ENCODE data around the gene TUBAL3. TPM values are rescaled to one million over a fixed set of nuclear protein-coding genes. Genes with fewer than 3 reads are reported as not detected.

TUBAL3 gene
- total RNA-seq, 1 experiment from 2014 or later, result not detected

GRCh38 chr10:5349362-5349761 is 55.3 kb downstream of the TUBAL3 start:
- intact Hi-C loops (cut with micrococcal nuclease; ENCODE audit: unreplicated experiment) (no loop called here), in situ Hi-C loops (cut with HindIII; ENCODE audit: low pct_unique_long_range_greater_than_20kb, low sequenced_read_pairs) (no loop called here)
- TF ChIP-seq CTCF (IDR thresholded peaks at IDR 0.05) (no peak), REST (IDR thresholded peaks at IDR 0.05; ENCODE audit: insufficient read depth in 1 of 2, low read depth in 2 of 2, low read length in 1 of 2) (no peak), SIN3A (IDR thresholded peaks at IDR 0.05; ENCODE audit: borderline replicate concordance, insufficient read depth, low read depth, low read length) (no peak), TCF7L2 (IDR thresholded peaks at IDR 0.05; ENCODE audit: low read depth, low read length) (no peak), POLR2AphosphoS5 (IDR thresholded peaks at IDR 0.05; ENCODE audit: low read depth, low read length) (no peak)
- ChIA-PET CTCF (no interaction called here), POLR2A (no interaction called here)
- H3K27ac ChIP-seq (ENCODE audit: low read length), result no peak overlapping the region
- H3K4me1 ChIP-seq (ENCODE audit: control insufficient read depth, insufficient read depth, low read length), result no peaks in the 10 kb centered on the region
- no peaks in the 10 kb centered on the region for H3K9me3 ChIP-seq (ENCODE audit: control insufficient read depth, insufficient read depth, low read depth, low read length)
- no peaks in the 10 kb centered on the region for H3K36me3 ChIP-seq (ENCODE audit: control insufficient read depth, insufficient read depth, low read length)
- no peak for DNase-seq (ENCODE audit: low read depth, low spot score)
- no TSS peak for BruUV-seq (replicated peaks)
- no peak overlapping the region for H3K4me3 ChIP-seq (ENCODE audit: low read depth in 2 of 2, low read length in 2 of 2)
- ATAC-seq, result no peak
- H3K27me3 ChIP-seq (ENCODE audit: control insufficient read depth, insufficient read depth, low read length), result no peaks in the 10 kb centered on the region; the same call in 1 of the 2 replicates

- H3K27me3 ChIP-seq (ENCODE audit: control insufficient read depth, insufficient read depth, low read length), result no peaks in the 10 kb centered on the region; the same call in none of the 2 replicates
- TF ChIP-seq SIN3A (IDR thresholded peaks at IDR 0.05; ENCODE audit: borderline replicate concordance, insufficient read depth, low read depth, low read length) (no peak), REST (IDR thresholded peaks at IDR 0.05; ENCODE audit: insufficient read depth in 1 of 2, low read depth in 2 of 2, low read length in 1 of 2) (no peak), CTCF (IDR thresholded peaks at IDR 0.05) (no peak), TCF7L2 (IDR thresholded peaks at IDR 0.05; ENCODE audit: low read depth, low read length) (no peak), POLR2AphosphoS5 (IDR thresholded peaks at IDR 0.05; ENCODE audit: low read depth, low read length) (no peak)
- no peak overlapping the region for H3K27ac ChIP-seq (ENCODE audit: low read length)
- no peaks in the 10 kb centered on the region for H3K36me3 ChIP-seq (ENCODE audit: control insufficient read depth, insufficient read depth, low read length)
- no peaks in the 10 kb centered on the region for H3K9me3 ChIP-seq (ENCODE audit: control insufficient read depth, insufficient read depth, low read depth, low read length)
- H3K4me1 ChIP-seq (ENCODE audit: control insufficient read depth, insufficient read depth, low read length), result no peaks in the 10 kb centered on the region
- ATAC-seq, result no peak
- intact Hi-C loops (cut with micrococcal nuclease; ENCODE audit: unreplicated experiment) (no loop called here), in situ Hi-C loops (cut with HindIII; ENCODE audit: low pct_unique_long_range_greater_than_20kb, low sequenced_read_pairs) (no loop called here)
- ChIA-PET CTCF (no interaction called here), POLR2A (no interaction called here)
- DNase-seq (ENCODE audit: low read depth, low spot score), result no peak
- BruUV-seq (replicated peaks), result no TSS peak
- H3K4me3 ChIP-seq (ENCODE audit: low read depth in 2 of 2, low read length in 2 of 2), result no peak overlapping the region
Measured at GRCh38 chr10:5346881-5347280, 57.7 kb downstream of the TUBAL3 start.

Data from Panc1 (cell line).